GM20431 (cell line): ENCODE measurements around the gene ABHD3.
"Not testable (repeated sequence)": the region's sequence is repeated elsewhere in the genome, so short reads cannot be mapped to it uniquely, and the experiment has no call there.

Source experiments
- in situ Hi-C: fragments of 300-500 bp; cut with MseI, MboI; formaldehyde crosslinking; loops from one replicate; pipeline ENCODE4 v1.15.0; 2020; ENCODE audit warnings: low sequenced_read_pairs; ENCODE audit not compliant: unreplicated experiment

The ABHD3 gene

GRCh38 chr18:21704603-21705364 is at the start of gene ABHD3:
Gene ABHD3 (minus strand): TSS chr18:21704774. CDS start chr18:21704665, 109 bp downstream.
- in situ Hi-C loops, result no loop called here

GRCh38 chr18:21747764-21748693 is 43.5 kb upstream of the ABHD3 start:
- in situ Hi-C loops, result no loop called here

- in situ Hi-C loops, result no loop called here
Observed at GRCh38 chr18:21747268-21747667, 42.7 kb upstream of the ABHD3 start.

- in situ Hi-C loops, result no loop called here
Observed at GRCh38 chr18:21745231-21745630, 40.7 kb upstream of the ABHD3 start.

- in situ Hi-C loops, result no loop called here
Observed at GRCh38 chr18:21743166-21743832, 38.7 kb upstream of the ABHD3 start.

GRCh38 chr18:21742315-21742687 is 37.7 kb upstream of the ABHD3 start:
- in situ Hi-C loops, result no loop called here

- in situ Hi-C loops, result no loop called here
Observed at GRCh38 chr18:21741562-21742314, 37.2 kb upstream of the ABHD3 start.

GRCh38 chr18:21741312-21741561 is 36.7 kb upstream of the ABHD3 start:
- in situ Hi-C loops, result no loop called here

GRCh38 chr18:21740538-21741311 is 36.2 kb upstream of the ABHD3 start, which contains the start of gene MIB1:
Gene MIB1 (plus strand): TSS chr18:21740792. CDS start chr18:21741584, 792 bp downstream.
- in situ Hi-C loops, result no loop called here

GRCh38 chr18:21739604-21740537 is 35.3 kb upstream of the ABHD3 start:
- in situ Hi-C loops, result no loop called here

GRCh38 chr18:21736926-21737325 is 32.4 kb upstream of the ABHD3 start:
- in situ Hi-C loops, result not testable (repeated sequence)

- in situ Hi-C loops, result no loop called here
Observed at GRCh38 chr18:21735452-21736015, 31.0 kb upstream of the ABHD3 start.

- in situ Hi-C loops, result no loop called here
Observed at GRCh38 chr18:21733011-21733410, 28.4 kb upstream of the ABHD3 start.

GRCh38 chr18:21727702-21728101 is 23.1 kb upstream of the ABHD3 start:
- in situ Hi-C loops, result no loop called here

GRCh38 chr18:21725201-21725600 is 20.6 kb upstream of the ABHD3 start:
- in situ Hi-C loops, result no loop called here

GRCh38 chr18:21722687-21723086 is 18.1 kb upstream of the ABHD3 start:
- in situ Hi-C loops, result no loop called here

GRCh38 chr18:21714474-21714873 is 9.9 kb upstream of the ABHD3 start:
- in situ Hi-C loops, result no loop called here

GRCh38 chr18:21707130-21707529 is 2.6 kb upstream of the ABHD3 start:
- in situ Hi-C loops, result not testable (repeated sequence)
